SK-N-SH treated with all-trans-retinoic acid at 6 μM for 48 hours (cell line): Measurements from ENCODE around the gene SMO.

Experiments used
- ARNTL ChIP-seq: fragments of 450-650 bp; formaldehyde crosslinking; IDR thresholded peaks from 2 replicates; pipeline ENCODE4 v1.5.0; 2020; ENCODE audit warnings: low read depth, mild to moderate bottlenecking, moderate library complexity, borderline replicate concordance
- CREB5 ChIP-seq: fragments of 250-450 bp; sonication (Bioruptor Pico); IDR thresholded peaks from 2 replicates; pipeline ENCODE4 v1.5.1; 2020; ENCODE audit warnings: low read depth, mild to moderate bottlenecking, moderate library complexity
- GLIS3 ChIP-seq: fragments of 250-450 bp; sonication (Bioruptor Pico); IDR thresholded peaks from 2 replicates; pipeline ENCODE4 v1.5.0; 2020; ENCODE audit warnings: mild to moderate bottlenecking, moderate library complexity
- PATZ1 ChIP-seq: fragments of 250-450 bp; sonication (Bioruptor Pico); IDR thresholded peaks from 2 replicates; pipeline ENCODE4 v1.8.0; 2020; ENCODE audit warnings: mild to moderate bottlenecking, moderate library complexity, borderline replicate concordance
- PPARA ChIP-seq: fragments of 250-450 bp; sonication (Bioruptor Pico); IDR thresholded peaks from 2 replicates; pipeline ENCODE4 v1.5.0; 2020; ENCODE audit warnings: mild to moderate bottlenecking, borderline replicate concordance
- RARB ChIP-seq: fragments of 250-450 bp; sonication (Bioruptor Pico); IDR thresholded peaks from 2 replicates; pipeline ENCODE4 v1.8.0; 2021; ENCODE audit warnings: mild to moderate bottlenecking, moderate library complexity
- TCF4 ChIP-seq: fragments of 250-450 bp; sonication (Bioruptor Pico); IDR thresholded peaks from 2 replicates; pipeline ENCODE4 v1.8.0; 2021; ENCODE audit warnings: mild to moderate bottlenecking, moderate library complexity, borderline replicate concordance
- ZFP3 ChIP-seq: fragments of 250-450 bp; sonication (Bioruptor Pico); IDR thresholded peaks from 2 replicates; pipeline ENCODE4 v1.5.0; 2020; ENCODE audit warnings: mild to moderate bottlenecking, moderate library complexity
- ZFP30 ChIP-seq: fragments of 450-650 bp; formaldehyde crosslinking; IDR thresholded peaks from 2 replicates; pipeline ENCODE4 v1.5.0; 2022; ENCODE audit warnings: mild to moderate bottlenecking, moderate library complexity
- ZNF8 ChIP-seq: fragments of 450-650 bp; formaldehyde crosslinking; IDR thresholded peaks from 2 replicates; pipeline ENCODE4 v1.5.0; 2020; ENCODE audit warnings: mild to moderate bottlenecking, moderate library complexity

GRCh38 chr7:129247087-129247486 lies 58.7 kb downstream of the SMO start:
- no peak for TF ChIP-seq ZFP3 (CRISPR knock-in tag)
- no peak for TF ChIP-seq ZNF8 (CRISPR knock-in tag)
- TF ChIP-seq CREB5 (CRISPR knock-in tag), result no peak
- TF ChIP-seq GLIS3 (CRISPR knock-in tag), result no peak
- no peak for TF ChIP-seq ZFP30 (CRISPR knock-in tag)
- no peak for TF ChIP-seq PPARA (CRISPR knock-in tag)
- no peak for TF ChIP-seq RARB (CRISPR knock-in tag)
- no peak for TF ChIP-seq PATZ1
- no peak for TF ChIP-seq TCF4 (CRISPR knock-in tag)
- TF ChIP-seq ARNTL (CRISPR knock-in tag), result no peak
